A673 (cell line): ENCODE results near the gene IRS1. TPM values are rescaled to one million over a fixed set of nuclear protein-coding genes. Genes with fewer than 3 reads are reported as not detected.

Experiments used
- BruUV-seq: library from RNA; stranded (reverse); fragments of 400-500 nt; replicated peaks from 2 replicates; lab custom pipeline; 2021; lab: Mats Ljungman, UMichigan
- CTCF ChIA-PET: fragments of 300-600 bp; sonication (Branson Sonifier 250); formaldehyde crosslinking; loops from one replicate; lab custom pipeline; 2022; ENCODE audit warnings: antibody characterized with exemption; lab: Charles Lee
- POLR2A ChIA-PET: fragments of 300-600 bp; sonication (Branson Sonifier 250); formaldehyde crosslinking; loops from one replicate; lab custom pipeline; 2022; ENCODE audit warnings: antibody characterized with exemption; ENCODE audit not compliant: low non-redundant PET; lab: Charles Lee
- DNase-seq: peaks from one replicate; pipeline ENCODE4 v3.0.0-alpha.2; 2015; ENCODE audit warnings: low spot score
- H3K27ac ChIP-seq: fragments of 200-600 bp; sonication (generic); 2 replicates; pipeline ENCODE4 v1.5.1; 2016; ENCODE audit warnings: mixed run types, low read depth, mild to moderate bottlenecking, mixed read lengths, antibody characterized with exemption, low read length; ENCODE audit not compliant: poor library complexity, severe bottlenecking
- H3K27me3 ChIP-seq: fragments of 200-600 bp; sonication (generic); replicated peaks from 2 replicates; pipeline ENCODE4 v1.6.1; 2017; ENCODE audit warnings: mixed run types, low read depth, mild to moderate bottlenecking, mixed read lengths, antibody characterized with exemption, low read length; ENCODE audit not compliant: insufficient read depth, poor library complexity
- H3K36me3 ChIP-seq: fragments of 200-600 bp; sonication (generic); 2 replicates; pipeline ENCODE4 v1.6.1; 2016; ENCODE audit warnings: mixed run types, mild to moderate bottlenecking, mixed read lengths, antibody characterized with exemption, low read length; ENCODE audit not compliant: insufficient read depth, poor library complexity, severe bottlenecking
- H3K4me1 ChIP-seq: fragments of 200-600 bp; sonication (generic); 2 replicates; pipeline ENCODE4 v1.6.1; 2017; ENCODE audit warnings: mixed run types, mild to moderate bottlenecking, mixed read lengths, antibody characterized with exemption, low read length; ENCODE audit not compliant: insufficient read depth, poor library complexity, severe bottlenecking
- H3K4me3 ChIP-seq: fragments of 200-600 bp; sonication (generic); 2 replicates; pipeline ENCODE4 v1.5.1; 2016; ENCODE audit warnings: low read depth, mixed run types, mild to moderate bottlenecking, mixed read lengths, low read length; ENCODE audit not compliant: poor library complexity, severe bottlenecking
- H3K9me3 ChIP-seq: fragments of 200-600 bp; sonication (generic); 2 replicates; pipeline ENCODE4 v1.6.1; 2016; ENCODE audit warnings: mixed run types, low read depth, mild to moderate bottlenecking, mixed read lengths, antibody characterized with exemption, low read length; ENCODE audit not compliant: poor library complexity, severe bottlenecking
- EZH2 ChIP-seq: fragments of 200-600 bp; sonication (generic); IDR thresholded peaks from 2 replicates; pipeline ENCODE4 v1.6.1; 2017; ENCODE audit warnings: borderline replicate concordance, low read depth, mild to moderate bottlenecking, mixed read lengths, antibody characterized with exemption, low read length; ENCODE audit not compliant: poor library complexity, severe bottlenecking
- intact Hi-C: fragments of 100-400 bp; cut with micrococcal nuclease; formaldehyde crosslinking; loops from one replicate; pipeline ENCODE4 v1.10.0; 2022; ENCODE audit not compliant: unreplicated experiment
- total RNA-seq: library from RNA; stranded (reverse); gene quantifications from 2 replicates; pipeline ENCODE4 v1.2.3, GENCODE V29; 2021
- TF ChIP-seq, protein P1 (sequence below): fragments of 300-800, 200-600 bp; sonication (generic); conservative IDR thresholded peaks from 2 replicates; pipeline ENCODE4 v1.5.1; 2017; ENCODE audit warnings: low read depth, mild to moderate bottlenecking, antibody characterized with exemption, low read length, moderate library complexity, mixed read lengths

The IRS1 gene
- total RNA-seq, 1 experiment from 2014 or later = 29.3 TPM

DNA sequence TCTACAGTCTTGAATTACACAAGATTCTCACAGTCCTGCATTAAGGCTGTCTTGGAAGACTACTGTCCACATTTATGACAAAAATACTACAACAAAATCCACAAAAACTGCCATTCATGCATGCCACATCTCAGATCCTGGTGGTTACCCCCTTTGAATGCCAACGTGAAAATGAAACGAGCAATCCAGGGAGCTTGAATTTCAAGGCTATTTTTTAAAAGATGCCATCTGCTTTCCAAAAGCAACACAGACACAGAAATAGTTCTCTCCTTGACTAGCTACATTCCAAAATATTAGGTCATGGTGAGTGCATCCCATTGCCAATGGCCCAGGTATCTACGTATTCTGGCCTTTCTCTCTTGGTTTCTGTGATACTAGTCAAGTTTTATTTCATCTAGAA is 36.3 kb downstream of the IRS1 start:
- no peak for DNase-seq
- TF ChIP-seq, protein P1, sequence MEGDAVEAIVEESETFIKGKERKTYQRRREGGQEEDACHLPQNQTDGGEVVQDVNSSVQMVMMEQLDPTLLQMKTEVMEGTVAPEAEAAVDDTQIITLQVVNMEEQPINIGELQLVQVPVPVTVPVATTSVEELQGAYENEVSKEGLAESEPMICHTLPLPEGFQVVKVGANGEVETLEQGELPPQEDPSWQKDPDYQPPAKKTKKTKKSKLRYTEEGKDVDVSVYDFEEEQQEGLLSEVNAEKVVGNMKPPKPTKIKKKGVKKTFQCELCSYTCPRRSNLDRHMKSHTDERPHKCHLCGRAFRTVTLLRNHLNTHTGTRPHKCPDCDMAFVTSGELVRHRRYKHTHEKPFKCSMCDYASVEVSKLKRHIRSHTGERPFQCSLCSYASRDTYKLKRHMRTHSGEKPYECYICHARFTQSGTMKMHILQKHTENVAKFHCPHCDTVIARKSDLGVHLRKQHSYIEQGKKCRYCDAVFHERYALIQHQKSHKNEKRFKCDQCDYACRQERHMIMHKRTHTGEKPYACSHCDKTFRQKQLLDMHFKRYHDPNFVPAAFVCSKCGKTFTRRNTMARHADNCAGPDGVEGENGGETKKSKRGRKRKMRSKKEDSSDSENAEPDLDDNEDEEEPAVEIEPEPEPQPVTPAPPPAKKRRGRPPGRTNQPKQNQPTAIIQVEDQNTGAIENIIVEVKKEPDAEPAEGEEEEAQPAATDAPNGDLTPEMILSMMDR = no peak
- no peak for TF ChIP-seq EZH2
- Histone ChIP-seq H3K27me3 (no peaks in the 10 kb centered on the region), H3K27ac (no peak overlapping the region), H3K4me1 (peaks cover 20% of the 10 kb centered on the region), H3K9me3 (no peaks in the 10 kb centered on the region), H3K4me3 (no peak overlapping the region), H3K36me3 (peaks cover 8% of the 10 kb centered on the region)
- intact Hi-C loops = no loop called here
- BruUV-seq = no TSS peak
- CTCF ChIA-PET = no interaction called here
- POLR2A ChIA-PET = no interaction called here

DNA sequence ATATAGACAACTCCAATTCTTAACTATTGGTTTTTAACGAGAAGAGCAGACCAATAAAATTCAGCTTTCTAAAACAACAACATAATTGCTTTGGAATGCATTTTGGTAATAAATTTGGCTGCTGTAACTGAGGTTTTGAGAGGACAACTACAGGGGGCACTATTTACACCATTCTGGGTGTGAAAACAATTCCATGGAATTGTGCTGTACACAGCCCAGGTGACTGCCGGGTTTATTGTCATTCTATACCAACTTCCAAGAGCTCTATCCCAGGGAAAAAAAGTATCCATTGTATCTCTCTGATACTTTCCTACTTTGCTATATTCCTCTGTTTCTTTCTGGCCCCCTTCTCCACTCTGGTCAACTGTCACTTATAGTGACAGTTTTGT is 38.4 kb downstream of the IRS1 start:
- no peak overlapping the region for H3K27ac ChIP-seq
- TF ChIP-seq EZH2 = no peak
- TF ChIP-seq, protein P1 = no peak

DNA sequence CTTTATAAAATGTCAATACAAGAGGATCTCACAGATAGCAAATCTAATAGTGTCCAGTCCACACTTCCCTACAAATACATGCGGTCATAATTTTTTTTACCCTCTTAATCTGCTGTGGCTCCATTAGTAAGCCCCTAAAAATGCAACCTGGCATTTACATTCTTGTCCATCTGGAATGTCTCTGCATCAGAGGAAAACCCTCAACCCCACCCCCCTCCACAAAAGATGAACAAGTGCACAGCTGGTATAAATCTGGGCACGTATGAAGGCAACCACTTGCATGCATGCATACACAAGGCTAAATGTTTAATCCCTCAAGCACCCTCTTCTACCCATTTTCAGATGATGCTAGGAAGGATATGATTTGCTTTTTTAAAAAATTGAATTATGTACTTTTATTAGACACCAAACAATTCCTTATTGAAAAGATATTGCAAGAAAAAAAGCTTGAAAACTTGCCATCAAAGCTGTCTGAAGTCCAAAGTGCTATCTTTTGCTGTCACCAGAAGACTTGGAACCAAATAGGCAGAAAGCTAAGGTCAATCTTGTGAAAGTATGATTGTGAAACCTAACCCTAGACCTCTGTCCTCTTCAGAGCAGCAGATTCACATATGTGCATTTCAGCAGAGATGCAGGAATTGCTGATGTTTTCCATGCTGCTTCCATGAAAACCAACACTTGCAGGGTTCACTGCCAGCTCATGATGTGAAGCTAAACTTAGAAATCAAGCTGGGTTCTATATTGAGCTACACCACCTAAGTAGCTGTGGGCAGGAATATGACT is 39.0 kb downstream of the IRS1 start:
- Histone ChIP-seq H3K9me3 (no peaks in the 10 kb centered on the region), H3K4me1 (peaks cover 19% of the 10 kb centered on the region), H3K27me3 (no peaks in the 10 kb centered on the region), H3K36me3 (peaks cover 8% of the 10 kb centered on the region), H3K4me3 (no peak overlapping the region), H3K27ac (no peak overlapping the region)
- intact Hi-C loops = no loop called here
- TF ChIP-seq, protein P1 = no peak
- TF ChIP-seq EZH2 = no peak
- POLR2A ChIA-PET = interaction anchor here (0.6 kb wide), 1 partner anchor 94 kb away, joined by 20 read pairs; no protein-coding TSS in a partner anchor
- CTCF ChIA-PET = no interaction called here
- no peak for DNase-seq
- no TSS peak for BruUV-seq

More for the DNA sequence above, 38.4 kb downstream of the IRS1 start:
- Histone ChIP-seq H3K27me3 (no peaks in the 10 kb centered on the region), H3K9me3 (no peaks in the 10 kb centered on the region), H3K4me1 (peaks cover 13% of the 10 kb centered on the region), H3K36me3 (peaks cover 8% of the 10 kb centered on the region), H3K4me3 (no peak overlapping the region)
- no TSS peak for BruUV-seq
- no peak for DNase-seq
- intact Hi-C loops = no loop called here
- ChIA-PET CTCF (no interaction called here), POLR2A (interaction anchor here (0.6 kb wide), 1 partner anchor 93 kb away, joined by 20 read pairs; no protein-coding TSS in a partner anchor)
